Activated gamma-delta T cell treated with anti-CD3 and anti-CD28 coated beads, Interleukin-2, amount 50 U/mL, for 16 hours (primary cell): ENCODE measurements around the gene HDAC4.
"Not testable (repeated sequence)": the region's sequence is repeated elsewhere in the genome, so short reads cannot be mapped to it uniquely, and the experiment has no call there.

Source experiments
- DNase-seq: peaks from one replicate; pipeline ENCODE4 v3.0.0-alpha.2; 2020; ENCODE audit warnings: low read depth

HDAC4 gene

GRCh38 chr2:239184968-239185903 lies 215.6 kb downstream of the HDAC4 start:
- no peak for DNase-seq

DNA sequence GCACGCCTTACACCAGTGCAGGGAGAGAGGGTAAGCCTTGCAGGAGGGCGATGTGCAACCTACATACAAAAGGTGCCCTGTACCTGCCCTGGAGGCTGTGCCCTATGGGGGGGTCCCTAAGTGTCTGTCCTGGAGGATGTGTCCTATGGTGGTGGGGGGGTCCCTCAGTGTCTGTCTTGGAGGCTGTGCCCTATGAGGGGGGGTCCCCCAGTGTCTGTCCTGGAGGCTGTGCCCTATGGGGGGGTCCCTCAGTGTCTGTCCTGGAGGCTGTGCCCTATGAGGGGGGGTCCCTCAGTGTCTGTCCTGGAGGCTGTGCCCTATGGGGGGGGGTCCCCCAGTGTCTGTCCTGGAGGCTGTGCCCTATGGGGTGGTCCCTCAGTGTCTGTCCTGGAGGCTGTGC lies 216.6 kb downstream of the HDAC4 start:
- no peak for DNase-seq

GRCh38 chr2:239182981-239183791 lies 217.6 kb downstream of the HDAC4 start:
- no peak for DNase-seq

GRCh38 chr2:239181903-239182581 lies 218.8 kb downstream of the HDAC4 start:
- DNase-seq: no peak

DNA sequence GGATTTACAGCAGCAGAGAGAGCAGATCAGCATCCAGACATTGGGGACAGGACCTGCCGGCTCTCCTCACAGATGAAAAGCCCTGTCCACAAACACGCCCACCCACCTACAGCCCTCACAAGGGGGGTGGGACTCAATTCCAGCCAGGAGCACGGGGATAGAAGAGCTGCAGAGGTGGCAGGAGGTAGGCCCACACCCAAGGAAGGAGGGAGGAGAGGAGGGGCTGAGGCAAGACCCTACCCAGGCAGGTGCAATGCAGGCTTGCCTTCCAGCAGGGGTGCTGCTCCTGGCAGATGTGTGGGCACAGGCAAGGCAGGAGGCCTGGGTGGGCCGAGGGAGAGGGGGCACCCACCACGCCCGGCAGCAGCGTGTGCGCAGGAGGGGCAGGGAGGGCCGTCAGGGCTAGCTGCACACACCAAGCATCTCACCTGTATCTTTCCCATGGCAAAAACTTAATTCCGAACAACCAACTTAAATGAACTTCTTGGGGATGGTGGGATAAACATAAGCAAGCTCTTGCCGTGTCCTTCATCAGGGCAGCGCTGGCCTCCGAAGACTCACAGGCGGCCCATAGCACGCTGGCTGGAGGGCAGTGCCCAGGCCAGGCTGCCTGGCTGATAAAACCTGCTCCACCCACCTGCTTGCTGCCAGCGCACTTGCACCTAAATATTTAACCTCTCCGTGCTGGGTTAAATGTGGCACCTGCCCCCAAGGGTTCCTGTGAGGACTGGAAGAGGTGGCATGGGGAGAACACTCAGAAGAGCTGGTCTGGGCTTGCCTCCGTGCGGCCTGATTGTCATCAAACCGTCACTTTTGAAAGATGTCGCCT lies 219.5 kb downstream of the HDAC4 start:
- no peak for DNase-seq

DNA sequence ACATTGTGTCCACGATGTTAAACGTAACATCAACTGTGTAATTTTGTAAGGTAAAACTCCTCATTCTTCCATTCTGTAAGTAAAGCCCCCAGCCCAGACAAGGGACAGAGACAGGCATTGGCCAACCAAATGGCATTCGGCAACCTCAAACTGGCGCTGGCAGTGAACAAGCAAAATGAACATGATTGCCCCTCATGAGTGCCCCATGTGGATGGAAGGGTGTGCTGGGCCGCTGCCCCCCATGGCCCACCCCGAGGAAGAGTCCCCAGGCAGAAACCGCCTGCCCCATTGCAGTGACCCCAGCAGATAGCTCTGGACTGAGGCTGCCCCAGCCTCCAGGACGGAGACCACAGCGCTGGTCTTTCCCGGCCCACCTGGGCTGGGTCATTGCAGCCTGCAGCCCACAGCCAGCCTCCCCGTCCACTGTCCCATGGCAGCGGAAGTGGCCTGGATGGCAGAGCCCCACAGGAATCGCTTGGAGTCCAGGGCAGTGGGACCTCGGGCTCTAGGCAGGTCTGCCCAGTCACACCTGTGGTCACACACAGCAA lies 220.2 kb downstream of the HDAC4 start:
- no peak for DNase-seq

- no peak for DNase-seq
These were observed 220.9 kb downstream of the HDAC4 start for GRCh38 chr2:239179851-239180371.

DNA sequence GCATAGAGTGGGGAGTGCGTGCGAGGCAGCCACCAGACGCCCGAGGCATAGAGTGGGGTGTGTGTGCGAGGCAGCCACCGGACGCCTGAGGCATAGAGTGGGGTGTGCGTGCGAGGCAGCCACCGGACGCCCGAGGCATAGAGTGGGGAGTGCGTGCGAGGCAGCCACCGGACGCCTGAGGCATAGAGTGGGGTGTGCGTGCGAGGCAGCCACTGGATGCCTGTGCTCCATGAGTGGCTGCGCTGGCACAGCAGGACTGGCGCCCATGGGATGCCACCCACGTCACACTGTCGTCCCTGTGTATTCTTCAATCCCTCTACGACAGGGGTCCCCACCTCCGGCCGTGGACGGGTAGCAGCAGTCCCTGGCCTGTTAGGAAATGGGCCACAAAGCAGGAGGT lies 221.9 kb downstream of the HDAC4 start:
- no peak for DNase-seq

DNA sequence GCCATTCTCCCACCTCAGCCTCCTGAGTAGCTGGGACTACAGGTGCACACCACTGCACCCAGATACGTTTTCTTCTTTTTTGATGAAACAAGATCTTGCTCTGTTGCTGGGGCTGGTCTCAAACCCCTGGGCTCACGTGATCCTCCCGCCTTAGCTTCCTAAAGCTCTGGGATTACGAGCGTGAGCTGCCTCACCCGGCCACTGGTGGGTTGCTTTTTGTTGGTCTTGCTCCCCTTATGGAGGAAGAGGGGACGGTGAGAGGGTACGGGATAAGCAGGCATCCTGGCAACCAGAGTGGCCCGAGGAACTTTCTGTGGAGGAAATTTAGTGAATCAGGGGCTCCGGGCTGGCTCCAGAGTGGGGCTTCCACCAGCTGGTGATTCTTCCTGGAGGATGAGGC lies 222.3 kb downstream of the HDAC4 start:
- DNase-seq: no peak

GRCh38 chr2:239177908-239178307 lies 222.9 kb downstream of the HDAC4 start:
- no peak for DNase-seq

- no peak for DNase-seq
These were observed 223.5 kb downstream of the HDAC4 start for GRCh38 chr2:239177325-239177724.

DNA sequence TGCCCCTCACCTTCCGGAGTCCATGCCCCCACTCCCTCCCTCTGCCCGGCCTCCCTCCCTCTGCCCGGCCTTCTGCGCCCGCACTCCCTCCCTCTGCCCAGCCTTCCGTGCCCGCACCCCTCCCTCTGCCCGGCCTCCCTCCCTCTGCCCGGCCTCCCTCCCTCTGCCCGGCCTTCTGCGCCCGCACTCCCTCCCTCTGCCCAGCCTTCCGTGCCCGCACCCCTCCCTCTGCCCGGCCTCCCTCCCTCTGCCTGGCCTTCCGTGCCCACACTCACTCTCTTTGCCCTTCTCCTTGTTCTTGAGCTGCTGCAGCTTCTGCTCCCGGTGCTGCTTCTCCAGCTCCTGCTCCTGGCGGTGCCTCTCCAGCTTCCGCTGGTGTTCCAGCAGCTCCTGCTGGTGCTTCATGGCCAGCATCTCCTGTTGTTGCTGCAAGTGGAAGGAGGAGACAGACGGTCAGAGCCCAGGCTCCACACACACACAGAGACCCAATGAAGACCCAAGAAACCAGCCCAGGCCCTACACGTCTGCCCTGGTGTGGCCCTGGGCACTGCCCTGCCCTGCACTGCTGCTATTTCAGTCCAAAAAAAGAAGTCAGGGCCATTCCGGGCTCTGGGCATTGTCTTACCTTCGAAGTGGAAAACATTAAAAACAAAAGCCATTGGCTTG lies 224.5 kb downstream of the HDAC4 start:
- not testable (repeated sequence) for DNase-seq

DNA sequence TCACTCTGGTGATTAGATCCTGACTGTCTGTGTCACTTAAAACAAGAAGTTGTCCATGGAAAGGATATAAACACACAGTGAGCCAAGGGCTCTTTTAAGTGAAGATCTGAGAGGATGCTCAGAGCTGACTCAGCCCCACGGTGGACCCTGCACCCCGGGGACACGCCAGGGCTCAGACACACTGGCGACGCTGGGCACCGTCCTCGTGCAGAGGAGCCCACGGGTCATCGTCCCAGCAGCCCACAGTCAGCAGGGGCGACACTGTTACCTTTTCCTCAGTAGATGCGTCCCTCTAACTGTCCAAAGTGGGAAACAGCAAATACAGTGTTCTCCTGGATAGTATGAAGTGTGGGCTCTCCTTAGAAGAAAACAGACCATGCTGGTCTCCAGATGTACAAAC lies 225.6 kb downstream of the HDAC4 start:
- DNase-seq: no peak

GRCh38 chr2:239173301-239173700 lies 227.5 kb downstream of the HDAC4 start:
- DNase-seq: no peak

DNA sequence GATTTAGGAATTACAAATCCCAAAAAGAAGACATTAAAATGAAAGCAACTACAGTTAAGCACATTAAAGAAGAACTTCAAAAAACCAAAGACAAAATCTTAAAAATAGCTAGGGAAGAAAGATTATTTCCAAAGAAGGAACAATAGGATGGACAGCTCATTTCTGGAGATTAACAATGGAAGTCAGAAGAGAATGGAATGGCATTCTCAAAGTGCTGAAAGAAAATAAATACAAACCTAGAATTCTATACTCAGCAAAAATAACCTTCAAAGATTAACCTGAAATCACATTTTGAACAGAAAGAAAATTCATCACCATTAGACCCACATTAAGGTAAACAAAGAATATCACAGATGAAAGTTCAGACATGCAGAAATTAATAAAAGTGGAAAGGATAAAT lies 229.2 kb downstream of the HDAC4 start:
- DNase-seq: no peak

GRCh38 chr2:239169311-239170048 lies 231.3 kb downstream of the HDAC4 start:
- DNase-seq: no peak

- DNase-seq: no peak
These were observed 232.2 kb downstream of the HDAC4 start for GRCh38 chr2:239168575-239168974.

DNA sequence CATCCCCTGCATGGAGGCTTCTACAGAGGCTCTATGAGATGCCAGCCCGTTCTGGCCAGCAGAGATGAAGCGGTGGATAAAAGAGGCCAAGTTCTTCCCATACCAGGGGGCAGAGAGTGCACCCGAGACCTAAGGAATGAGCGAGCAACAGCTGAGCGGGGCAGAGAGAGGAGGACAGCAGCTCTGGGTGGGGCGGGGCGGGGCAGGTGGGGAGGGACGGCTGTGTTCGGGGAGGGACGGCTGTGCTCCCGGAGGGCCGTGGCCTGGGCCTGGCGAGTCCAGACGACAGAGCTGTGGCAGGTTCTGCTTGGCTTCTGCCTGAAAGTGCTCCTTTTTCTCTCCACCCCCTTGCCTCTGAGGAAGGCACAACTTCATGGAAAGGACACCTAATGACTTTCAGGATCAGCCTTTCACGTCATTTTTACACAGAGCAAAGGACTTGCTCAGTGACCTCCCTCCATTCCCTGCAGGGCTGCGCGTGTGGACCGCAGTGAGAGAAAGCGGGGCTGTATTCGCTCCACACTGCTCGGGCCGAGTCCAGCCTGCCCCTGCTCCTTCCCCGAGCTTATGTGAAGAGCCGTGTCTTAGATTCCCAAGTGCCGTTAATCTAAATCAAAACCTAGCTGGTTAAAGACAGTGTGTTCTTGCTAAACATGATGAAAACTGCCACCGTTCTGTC lies 232.9 kb downstream of the HDAC4 start:
- no peak for DNase-seq

GRCh38 chr2:239167011-239167673 lies 233.7 kb downstream of the HDAC4 start:
- no peak for DNase-seq
